Measurements from ENCODE around the gene PVR.
"Not testable (repeated sequence)": the region's sequence is repeated elsewhere in the genome, so short reads cannot be mapped to it uniquely, and the experiment has no call there.

PVR gene

DNA sequence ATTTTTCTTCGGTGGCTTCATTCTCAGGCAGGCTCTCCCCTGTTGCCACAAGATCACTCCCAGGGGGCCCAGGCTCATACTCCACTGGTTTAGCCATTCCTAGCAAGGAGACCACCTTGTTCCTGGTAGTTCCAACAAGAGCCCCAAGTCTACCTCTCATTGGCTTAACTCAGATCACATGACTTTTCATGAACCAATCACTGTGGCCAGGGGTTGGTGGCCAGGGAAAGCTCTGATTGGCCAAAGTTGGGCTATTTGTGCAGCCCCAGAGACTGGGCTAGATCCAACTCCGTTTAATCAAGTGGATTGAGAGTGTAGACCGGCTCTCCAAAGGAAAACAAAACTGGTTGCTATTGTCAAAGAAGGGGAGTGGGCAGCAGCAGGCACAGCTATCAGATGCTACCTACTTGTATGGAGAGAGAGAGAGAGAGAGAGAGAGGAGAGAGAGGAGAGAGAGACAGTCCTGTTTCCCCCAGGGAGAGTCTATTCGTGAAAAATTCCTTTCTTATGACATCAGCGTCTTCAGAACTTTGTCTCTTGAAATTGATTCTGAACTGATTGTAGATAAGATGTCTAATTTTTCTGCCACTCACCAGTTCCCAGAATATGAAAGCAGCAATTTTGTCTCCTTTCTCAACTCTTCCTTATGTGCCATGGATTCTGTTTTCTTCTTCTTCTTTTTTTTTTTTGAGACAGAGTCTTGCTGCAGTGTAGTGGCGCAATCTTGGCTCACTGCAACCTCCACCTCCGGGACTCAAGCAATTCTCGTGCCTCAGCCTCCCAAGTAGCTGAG is 33.5 kb downstream of the PVR start:
- DNase-seq: no peak

DNA sequence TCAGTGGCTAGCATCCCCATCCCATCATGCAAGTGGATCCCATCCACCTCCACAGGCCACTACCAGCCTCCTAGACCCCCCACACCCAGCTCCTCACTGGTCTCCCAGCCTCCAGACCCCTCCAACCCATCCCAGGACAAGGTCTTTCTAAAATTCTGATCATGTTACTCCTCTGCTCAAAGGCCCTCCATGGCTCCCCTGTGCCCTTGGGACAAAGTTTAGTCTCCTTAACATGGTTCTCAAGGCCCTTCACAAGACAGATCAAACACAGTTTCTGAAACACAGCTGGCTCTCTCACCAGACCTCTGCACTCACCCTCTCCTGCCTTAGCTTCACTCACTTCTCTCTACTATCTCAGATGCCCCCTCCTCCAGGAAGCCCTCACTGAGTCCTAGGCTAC is 36.8 kb downstream of the PVR start:
- no peak for DNase-seq

GRCh38 chr19:44681992-44682790 is 38.5 kb downstream of the PVR start:
- no peak for DNase-seq

GRCh38 chr19:44682807-44683206 is 39.1 kb downstream of the PVR start:
- no peak for DNase-seq

- no peak for DNase-seq
Measured at GRCh38 chr19:44683434-44684210, 39.9 kb downstream of the PVR start.

- not testable (repeated sequence) for DNase-seq
Measured at GRCh38 chr19:44684396-44684795, 40.7 kb downstream of the PVR start.

DNA sequence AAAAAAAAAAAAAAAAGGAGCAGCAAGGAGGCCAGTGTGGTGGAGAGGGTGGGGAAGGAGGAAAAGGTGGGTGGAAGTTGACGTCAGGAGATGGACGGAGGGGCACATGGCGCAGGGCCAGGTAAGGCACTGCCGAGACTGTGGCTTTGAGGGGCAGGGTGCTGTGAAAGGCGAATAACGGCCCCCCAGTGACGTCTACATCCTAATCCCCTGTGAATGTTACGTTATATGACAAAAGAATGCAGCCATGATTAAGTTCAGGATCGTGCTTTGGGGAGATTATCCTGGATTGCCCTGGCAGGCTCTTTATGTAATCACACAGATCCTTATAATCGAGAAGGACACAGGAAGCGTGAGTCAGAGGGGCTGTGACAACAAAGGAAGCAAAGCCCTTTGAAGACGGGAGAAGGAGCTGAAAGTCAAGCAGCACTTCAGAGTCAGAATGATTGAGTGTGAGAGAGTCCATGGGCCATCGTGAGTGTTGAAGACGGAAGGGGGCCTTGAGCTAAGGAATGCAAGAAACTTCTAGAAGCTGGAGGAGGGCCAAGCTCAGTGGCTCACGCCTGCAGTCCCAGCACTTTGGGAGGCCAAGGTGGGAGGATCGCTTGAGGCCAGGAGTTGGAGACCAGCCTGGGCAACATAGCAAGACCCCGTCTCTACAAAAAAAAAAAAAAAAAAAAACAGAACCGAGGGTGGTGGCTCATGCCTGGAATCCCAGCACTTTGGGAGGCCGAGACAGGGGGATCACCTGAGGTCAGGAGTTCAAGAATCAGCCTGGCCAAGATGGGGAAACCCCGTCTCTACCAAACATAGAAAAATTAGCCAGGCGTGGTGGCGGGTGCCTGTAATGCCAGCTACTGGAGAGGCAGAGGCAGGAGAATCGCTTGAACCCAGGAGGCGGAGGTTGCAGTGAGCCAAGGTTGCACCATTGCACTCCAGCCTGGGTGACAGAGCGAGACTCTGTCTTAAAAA is 41.5 kb downstream of the PVR start:
- DNase-seq: no peak

DNA sequence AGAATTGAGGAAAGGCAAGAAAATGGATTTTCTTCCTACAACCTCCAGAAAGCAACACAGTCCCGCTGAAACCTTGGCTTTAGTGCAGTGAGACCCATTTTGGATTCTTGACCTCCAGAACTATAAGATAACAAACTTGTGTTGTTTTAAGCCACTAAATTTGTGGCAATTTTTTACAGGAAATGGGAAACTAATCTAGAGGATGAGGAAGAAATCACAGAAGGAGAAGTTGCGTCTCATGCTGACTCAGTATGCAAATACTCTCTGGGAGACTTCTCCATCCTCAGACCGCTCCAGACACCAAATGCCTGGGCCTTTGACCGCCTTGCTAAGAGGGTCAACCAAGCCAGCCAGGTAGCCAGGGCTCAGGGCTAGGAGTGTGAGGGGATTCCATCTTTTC is 42.2 kb downstream of the PVR start:
- DNase-seq: no peak

- no peak for DNase-seq
Measured at GRCh38 chr19:44686896-44687295, 43.2 kb downstream of the PVR start.

- DNase-seq: no peak
Measured at GRCh38 chr19:44687888-44688287, 44.2 kb downstream of the PVR start.

DNA sequence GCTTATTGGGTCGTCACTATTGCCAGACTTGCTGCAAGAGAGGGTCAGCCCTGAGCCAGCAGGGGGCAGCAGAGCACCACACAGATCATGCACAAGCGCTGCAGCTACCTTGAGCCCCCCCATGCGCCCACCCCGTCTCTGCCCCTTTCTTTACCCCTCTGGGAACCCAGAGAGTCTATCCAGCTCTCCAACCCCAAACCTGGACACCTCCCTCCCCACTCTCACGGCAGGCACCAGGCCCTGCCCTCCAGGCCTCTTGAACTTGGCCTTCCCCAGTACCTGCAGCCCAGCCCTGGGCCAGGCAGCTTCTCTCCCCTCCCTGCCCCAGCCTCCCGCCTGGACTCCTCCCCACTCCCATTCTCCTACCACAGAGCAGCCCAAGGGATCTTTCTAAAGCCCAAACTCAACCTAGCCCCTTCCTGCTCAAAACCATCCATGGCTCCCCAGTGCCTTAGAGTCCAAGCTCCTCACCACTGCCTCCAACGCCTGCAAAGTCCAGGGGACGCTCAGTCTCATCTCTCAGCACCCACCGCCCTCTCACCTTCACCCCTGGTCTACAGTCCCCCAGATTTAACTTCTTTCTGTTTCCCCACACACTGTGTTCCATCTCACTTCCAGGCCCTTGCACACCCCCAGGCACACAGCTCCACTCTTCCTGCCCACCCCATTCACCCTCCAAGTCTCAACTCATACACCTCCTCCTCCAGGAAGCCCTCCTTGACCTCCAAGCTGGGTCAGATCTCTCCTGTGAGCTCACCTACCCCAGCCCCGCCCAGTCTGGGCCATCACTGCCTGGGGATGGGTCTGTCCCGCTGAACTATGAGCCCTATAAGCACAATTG is 45.8 kb downstream of the PVR start:
- peak; percentile 74 for DNase-seq

DNA sequence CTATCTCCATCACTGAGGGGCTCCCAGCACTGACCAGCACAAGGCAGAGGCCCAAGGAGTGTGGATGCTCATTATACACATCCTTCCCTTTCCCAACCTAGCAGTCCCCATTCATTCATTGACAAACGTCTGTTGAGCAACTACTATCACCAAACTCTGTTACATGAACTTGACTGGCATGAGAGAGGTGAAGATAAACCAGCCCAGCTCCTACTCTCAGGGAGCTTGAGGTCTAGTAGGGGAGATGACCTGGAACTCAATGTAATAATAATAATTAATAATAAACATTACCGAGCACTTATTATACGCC is 46.4 kb downstream of the PVR start:
- DNase-seq: no peak

- DNase-seq: no peak
Measured at GRCh38 chr19:44692379-44692721, 48.6 kb downstream of the PVR start.

DNA sequence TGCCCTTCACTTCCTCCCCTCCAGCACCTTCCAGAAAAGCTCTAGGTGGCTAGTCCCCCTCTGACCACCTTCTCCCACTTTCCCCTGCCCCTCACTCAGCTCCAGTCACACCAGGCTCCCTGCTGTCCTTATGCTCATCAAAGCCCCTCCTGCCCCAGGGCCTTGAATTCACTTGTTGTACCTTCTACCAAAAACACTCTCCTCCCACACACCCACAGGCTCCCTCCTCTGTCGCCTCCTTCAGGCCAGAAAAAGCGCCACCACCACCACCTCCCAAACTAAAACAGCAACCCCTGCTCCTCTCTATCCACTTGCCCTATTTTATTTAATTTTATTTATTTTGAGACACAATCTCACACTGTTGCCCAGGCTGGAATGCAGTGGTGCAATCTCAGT is 50.5 kb downstream of the PVR start:
- DNase-seq: peak; percentile 16

- no peak for DNase-seq
Measured at GRCh38 chr19:44696939-44697669, 53.4 kb downstream of the PVR start.

- DNase-seq: no peak
Measured at GRCh38 chr19:44697670-44698034, 53.9 kb downstream of the PVR start.

DNA sequence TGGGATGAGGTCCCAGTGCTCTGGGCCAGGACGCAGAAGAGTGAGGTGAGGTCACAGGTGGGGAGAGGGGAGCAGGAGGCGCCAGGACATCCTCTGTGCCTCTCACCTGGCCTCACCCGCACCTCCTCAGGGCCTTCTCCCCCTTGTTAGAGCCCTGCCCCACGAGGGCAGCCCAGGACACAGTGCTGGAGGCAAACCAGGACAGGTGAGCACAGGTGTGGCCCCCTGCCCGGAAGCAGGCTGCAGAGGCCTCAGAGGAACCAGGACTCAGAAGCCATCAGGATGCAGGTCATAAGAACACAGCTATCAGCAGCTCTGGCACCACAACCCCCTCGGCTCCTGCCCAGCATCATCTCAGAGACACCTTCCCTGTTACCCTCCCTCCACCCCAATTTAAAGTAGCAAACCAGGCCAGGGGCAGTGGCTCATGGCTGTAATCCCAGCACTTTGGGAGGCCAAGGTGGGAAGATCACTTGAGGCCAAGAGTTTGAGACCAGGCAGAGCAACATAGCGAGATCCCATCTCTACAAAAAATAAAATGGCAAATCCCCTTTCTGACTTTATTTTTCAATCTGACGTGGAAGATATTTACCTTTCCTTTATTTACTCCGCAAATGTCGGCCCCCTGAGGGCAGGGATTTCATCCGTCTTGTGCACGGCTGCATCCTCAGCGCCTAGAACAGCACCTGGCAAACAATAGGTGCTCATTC is 54.9 kb downstream of the PVR start, which contains the start of gene CEACAM16:
CEACAM16 (plus strand) TSS at position 660 of the 710 bp plus-strand sequence. CDS start 2,306 bp downstream, outside the sequence.
- DNase-seq: no peak

- DNase-seq: no peak
Measured at GRCh38 chr19:44700547-44700946, 56.8 kb downstream of the PVR start.

GRCh38 chr19:44701228-44701627 is 57.5 kb downstream of the PVR start:
- no peak for DNase-seq

DNA sequence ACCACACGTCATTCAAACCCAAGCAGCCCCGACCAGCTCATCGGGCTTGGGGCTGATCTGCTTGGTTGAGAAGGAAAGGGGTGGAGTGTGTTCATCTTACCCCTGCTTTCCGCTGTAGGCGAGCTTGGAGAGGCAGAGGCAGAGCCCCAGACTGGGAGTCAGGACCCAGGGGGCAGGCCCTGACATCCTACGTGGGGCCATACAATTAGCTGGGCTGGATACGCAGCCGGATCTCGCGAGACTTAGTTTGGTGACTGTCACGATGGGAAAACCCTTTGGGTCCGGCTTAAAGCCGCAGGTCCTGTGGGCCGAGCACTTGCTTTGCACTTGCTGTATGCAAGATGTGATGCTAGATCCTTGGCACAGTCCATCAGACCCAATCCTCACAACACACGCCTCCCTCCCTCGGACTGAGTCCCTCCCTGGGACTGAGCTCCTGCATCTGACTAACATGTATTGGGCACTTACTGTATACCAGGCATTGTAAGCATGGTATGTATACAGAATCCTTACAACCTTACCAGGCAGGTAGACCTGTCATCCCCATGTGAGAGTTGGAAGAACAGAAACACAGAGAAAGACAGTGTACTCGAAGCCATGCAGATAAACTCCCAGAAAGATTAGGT is 59.0 kb downstream of the PVR start:
- no peak for DNase-seq
